RWPE1 (cell line): ENCODE results near the gene ATP2A3.

Source experiments
- CTCF ChIA-PET: fragments of 350-600 bp; sonication (Branson Sonifier 250); formaldehyde crosslinking; extraction: SDS; loops from one replicate; lab custom pipeline; 2021; lab: Yijun Ruan, JAX
- POLR2A ChIA-PET: fragments of 400-600 bp; formaldehyde crosslinking; extraction: SDS; loops from one replicate; lab custom pipeline; 2020; ENCODE audit warnings: antibody characterized with exemption; ENCODE audit not compliant: low non-redundant PET; lab: Yijun Ruan, JAX
- DNase-seq: peaks from one replicate; pipeline ENCODE4 v3.0.0; 2012; ENCODE audit warnings: low spot score
- H3K27ac ChIP-seq: fragments of 450-650 bp; 2 replicates; pipeline ENCODE4 v1.5.1; 2017
- CTCF ChIP-seq: fragments of 450-650 bp; conservative IDR thresholded peaks from 2 replicates; pipeline ENCODE4 v1.5.1; 2017; ENCODE audit warnings: low read depth, mild to moderate bottlenecking

The ATP2A3 gene

GRCh38 chr17:3928406-3928805 is 35.8 kb downstream of the ATP2A3 start:
- ChIA-PET POLR2A (no interaction called here), CTCF (no interaction called here)
- no peak for DNase-seq
- no peak for TF ChIP-seq CTCF
- H3K27ac ChIP-seq = no peak overlapping the region

GRCh38 chr17:3927628-3928340 is 36.5 kb downstream of the ATP2A3 start:
- ChIA-PET CTCF (interaction anchor here (1.2 to 1.3 kb wide), 2 partner anchors 8 to 13 kb away, joined by 3 read pairs; no protein-coding TSS in a partner anchor), POLR2A (no interaction called here)
- no peak for DNase-seq
- H3K27ac ChIP-seq = no peak overlapping the region
- TF ChIP-seq CTCF = no peak

- POLR2A ChIA-PET = no interaction called here
- no peak for TF ChIP-seq CTCF
- DNase-seq = no peak
- CTCF ChIA-PET = interaction anchor here (1.2 to 1.3 kb wide), 2 partner anchors 9 to 12 kb away, joined by 3 read pairs; no protein-coding TSS in a partner anchor
- H3K27ac ChIP-seq = no peak overlapping the region
Observed at GRCh38 chr17:3926860-3927627, 37.2 kb downstream of the ATP2A3 start.

- DNase-seq = no peak
- ChIA-PET POLR2A (no interaction called here), CTCF (interaction anchor here (1.8 kb wide), 1 partner anchor 12 kb away, joined by 14 read pairs; no protein-coding TSS in a partner anchor)
- no peak for TF ChIP-seq CTCF
- H3K27ac ChIP-seq = no peak overlapping the region
Observed at GRCh38 chr17:3925684-3926485, 38.4 kb downstream of the ATP2A3 start.

GRCh38 chr17:3924512-3925350 is 39.5 kb downstream of the ATP2A3 start:
- no peak overlapping the region for H3K27ac ChIP-seq
- ChIA-PET POLR2A (no interaction called here), CTCF (interaction anchor here (0.7 to 1.8 kb wide), 2 partner anchors 11 to 32 kb away, joined by 4 to 14 read pairs; no protein-coding TSS in a partner anchor)
- no peak for TF ChIP-seq CTCF
- no peak for DNase-seq
